Brain pericyte (primary cell): Measurements from ENCODE around the gene MANBA.

Source experiments
- DNase-seq: peaks from one replicate; pipeline ENCODE4 v3.0.0-alpha.2; 2012; ENCODE audit warnings: low read depth, low spot score

MANBA gene

DNA sequence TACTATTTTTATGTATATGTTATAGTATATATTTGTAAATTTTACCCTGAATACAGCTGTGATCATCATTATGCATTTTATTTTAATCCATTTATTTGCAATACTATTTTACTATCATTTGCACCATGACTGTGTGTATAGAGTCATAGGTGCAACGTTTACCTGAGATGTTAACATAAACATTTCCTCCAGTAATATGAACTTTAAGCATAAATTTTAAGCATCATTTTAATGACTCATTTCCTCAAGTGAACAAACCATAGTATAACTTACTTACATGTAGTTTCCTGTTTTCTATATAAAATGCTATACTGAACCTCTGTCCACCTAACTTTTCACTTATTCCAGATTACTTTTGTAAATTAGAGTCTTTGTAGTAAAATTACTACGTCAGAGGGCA is 166.8 kb downstream of the MANBA start:
- no peak for DNase-seq

DNA sequence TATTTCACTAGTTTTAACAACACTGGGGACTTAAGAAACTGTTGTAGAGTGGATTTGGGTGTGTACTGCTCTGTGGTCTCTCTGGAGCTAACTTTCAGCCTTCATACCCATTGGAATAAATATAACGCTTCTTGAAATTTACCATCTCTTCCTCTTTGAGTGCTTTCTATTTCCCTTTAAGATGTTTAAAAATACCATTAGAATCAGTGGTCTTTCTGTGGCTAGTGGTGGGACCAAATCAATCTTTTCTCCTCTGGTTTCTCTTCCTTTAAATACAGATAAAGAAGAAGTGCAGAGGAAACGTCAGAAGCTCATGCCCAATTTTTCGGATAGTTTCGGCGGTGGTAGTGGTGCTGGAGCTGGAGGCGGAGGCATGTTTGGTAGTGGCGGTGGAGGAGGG is 167.6 kb downstream of the MANBA start:
- DNase-seq: no peak

DNA sequence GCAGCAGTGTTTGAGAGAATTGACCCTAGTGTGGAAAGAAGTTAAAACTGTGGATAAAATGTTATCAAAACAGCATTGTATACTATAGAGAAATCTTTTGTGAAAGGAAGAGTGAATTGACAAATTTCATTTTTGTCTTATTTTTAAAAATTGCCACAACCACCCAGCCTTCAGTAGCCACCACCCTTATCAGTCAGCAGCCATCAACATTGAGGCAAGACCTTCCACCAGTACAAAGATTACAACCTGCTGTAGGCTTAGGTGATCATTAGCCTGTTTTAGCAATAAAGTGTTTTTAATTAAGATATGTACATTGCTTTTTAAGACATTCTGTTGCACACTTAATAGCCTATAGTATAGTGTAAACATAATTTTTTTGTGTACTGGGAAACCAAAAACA is 168.5 kb downstream of the MANBA start:
- DNase-seq: no peak

DNA sequence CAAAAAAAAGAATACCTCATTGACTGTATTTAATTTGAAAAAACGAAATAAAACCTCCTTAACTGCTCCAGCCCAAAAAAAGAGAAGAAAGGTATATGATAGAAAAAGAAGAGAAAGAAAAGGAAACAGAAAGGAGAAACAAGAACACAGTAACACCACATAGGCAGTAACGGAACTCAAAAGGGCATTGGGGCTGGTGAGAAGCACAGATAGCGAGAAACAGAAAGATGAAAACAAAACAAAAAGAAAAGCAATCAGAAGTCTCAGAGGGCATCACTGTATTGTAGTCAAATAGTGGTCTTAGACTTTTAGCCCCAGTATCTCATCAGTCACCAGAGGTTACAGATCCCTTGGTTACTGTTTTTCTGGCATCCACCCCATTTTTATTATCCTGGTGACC is 171.0 kb downstream of the MANBA start:
- DNase-seq: no peak

DNA sequence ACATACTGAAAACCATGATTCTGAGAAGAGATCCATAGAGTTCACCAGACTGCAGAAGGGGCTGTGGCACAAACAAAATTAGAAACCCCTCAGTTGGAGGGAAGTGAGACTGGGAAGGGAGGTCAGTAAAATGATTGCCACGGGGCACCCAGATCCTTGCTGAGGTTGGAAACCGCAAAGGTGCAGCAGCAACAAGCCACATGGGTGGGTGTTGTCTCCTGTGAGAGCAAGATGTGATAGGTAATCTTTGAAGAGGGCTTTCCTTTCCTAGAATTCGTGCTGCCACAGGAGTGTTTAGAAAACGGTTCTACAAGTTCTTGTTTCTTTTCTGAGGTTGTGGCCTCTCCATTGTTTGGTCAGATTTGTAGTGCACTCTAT is 174.1 kb downstream of the MANBA start:
- DNase-seq: no peak

DNA sequence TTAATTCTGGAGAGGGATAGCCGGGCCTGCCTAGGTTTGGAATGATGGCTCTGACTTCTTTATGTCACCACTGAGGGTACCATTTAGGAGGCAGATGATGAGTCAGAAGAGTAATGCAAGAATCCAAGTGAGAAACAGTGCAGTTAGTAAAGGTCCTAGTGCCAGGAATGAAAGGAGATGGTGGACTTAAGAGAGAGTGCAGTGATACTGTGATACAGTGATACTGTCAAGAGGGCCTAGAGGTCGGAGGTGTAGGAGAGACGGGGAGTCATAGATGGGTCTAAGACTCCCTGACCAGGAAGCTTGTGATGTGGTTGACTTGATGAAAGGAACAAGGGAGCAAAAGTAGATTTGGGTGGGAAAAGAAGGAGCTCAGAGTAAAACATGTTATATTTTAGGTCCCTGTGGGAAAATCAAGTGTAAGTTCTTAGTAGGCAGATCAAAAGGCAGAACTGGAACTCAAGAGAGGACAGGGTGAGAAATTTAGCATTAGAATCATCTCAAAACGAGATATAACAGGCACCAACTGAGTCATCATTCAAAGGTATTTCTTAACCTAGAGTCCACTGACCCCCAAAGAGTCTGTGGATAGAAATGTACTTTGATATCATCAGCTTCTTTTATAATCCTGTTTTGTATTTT is 174.6 kb downstream of the MANBA start:
- no peak for DNase-seq

DNA sequence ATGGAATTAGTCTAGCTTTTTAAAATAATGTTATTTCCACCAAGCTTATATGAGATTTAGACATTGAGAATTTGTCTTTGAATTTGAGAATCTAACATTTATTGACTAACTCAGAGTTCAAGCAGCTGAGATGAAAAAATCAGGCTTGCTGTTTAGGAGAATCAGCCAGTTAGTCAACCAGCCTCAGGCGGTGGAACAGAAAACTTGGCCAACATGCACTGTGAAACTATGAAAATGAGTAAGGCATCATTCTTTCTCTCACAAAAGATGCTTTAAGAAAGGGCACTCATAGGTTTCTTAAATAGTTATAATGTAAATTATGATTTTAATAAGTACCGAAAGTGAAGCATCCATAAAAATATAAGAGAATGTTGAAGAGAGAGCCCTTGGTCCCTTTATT is 175.4 kb downstream of the MANBA start:
- DNase-seq: no peak

DNA sequence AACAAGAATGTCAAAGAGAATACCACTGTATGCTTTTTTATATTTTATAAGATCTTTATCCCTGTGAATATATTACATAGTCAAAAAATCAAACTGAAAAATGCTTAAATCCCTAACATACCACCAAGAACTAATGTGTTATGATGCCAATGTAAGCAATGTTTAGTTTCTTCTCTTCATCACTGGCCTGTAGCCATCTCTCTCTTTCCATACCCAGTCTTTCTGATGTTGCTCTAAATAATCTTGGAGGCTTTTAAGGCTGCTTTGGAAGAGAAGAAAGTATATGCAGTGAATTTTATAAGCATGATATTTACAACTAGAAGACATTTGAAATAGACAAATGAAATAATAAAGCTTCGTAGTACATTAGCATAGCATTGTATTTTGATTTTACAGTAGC is 176.7 kb downstream of the MANBA start:
- DNase-seq: no peak
